WTC11 (cell line): ENCODE results near the gene IFFO2. TPM values are rescaled to one million over a fixed set of nuclear protein-coding genes. Genes with fewer than 3 reads are reported as not detected.

Experiments used
- ATAC-seq: fragments of 200-7000 bp; cut with Tn5 transposase; 2 replicates; pipeline ENCODE4 v1.10.0; 2021; ENCODE audit warnings: mild to moderate bottlenecking, moderate library complexity
- CTCF ChIA-PET: fragments of 300-600 bp; sonication (Branson Sonifier 250); formaldehyde crosslinking; loops from one replicate; lab custom pipeline; 2021; ENCODE audit warnings: antibody characterized with exemption; lab: Charles Lee
- POLR2A ChIA-PET: fragments of 350-600 bp; sonication (Branson Sonifier 250); formaldehyde crosslinking; loops from one replicate; lab custom pipeline; 2021; ENCODE audit warnings: antibody characterized with exemption; lab: Charles Lee
- DNase-seq: peaks from one replicate; pipeline ENCODE4 v3.0.0; 2021; ENCODE audit warnings: low spot score
- H3K27ac Mint-ChIP-seq: 2 replicates; pipeline ENCODE4 v1.8.0; 2021; ENCODE audit warnings: mixed read lengths
- H3K27me3 Mint-ChIP-seq: 2 replicates; pipeline ENCODE4 v1.8.0; 2021; ENCODE audit warnings: low read depth, mild to moderate bottlenecking, moderate library complexity, mixed read lengths
- H3K36me3 Mint-ChIP-seq: 2 replicates; pipeline ENCODE4 v1.8.0; 2021; ENCODE audit warnings: mixed read lengths
- H3K4me1 Mint-ChIP-seq: 2 replicates; pipeline ENCODE4 v1.8.0; 2022; ENCODE audit warnings: mixed read lengths
- H3K4me3 Mint-ChIP-seq: 2 replicates; pipeline ENCODE4 v1.8.0; 2021; ENCODE audit warnings: mild to moderate bottlenecking, moderate library complexity, mixed read lengths
- H3K9me3 Mint-ChIP-seq: 2 replicates; pipeline ENCODE4 v1.8.0; 2021; ENCODE audit warnings: mixed read lengths
- AR ChIP-seq: fragments of 250-450 bp; sonication (Bioruptor Pico); IDR thresholded peaks from 2 replicates; pipeline ENCODE4 v1.9.0; 2021; ENCODE audit warnings: mild to moderate bottlenecking
- ATF1 ChIP-seq: sonication (generic); formaldehyde crosslinking; IDR thresholded peaks from 2 replicates; pipeline ENCODE4 v1.8.1; 2023; ENCODE audit warnings: mild to moderate bottlenecking, moderate library complexity, missing genetic modification reagents
- ATF3 ChIP-seq: sonication (generic); formaldehyde crosslinking; conservative IDR thresholded peaks from 2 replicates; pipeline ENCODE4 v1.8.1; 2022; ENCODE audit warnings: mild to moderate bottlenecking, missing genetic modification reagents
- ATF6 ChIP-seq: sonication (generic); formaldehyde crosslinking; IDR thresholded peaks from 2 replicates; pipeline ENCODE4 v1.8.1; 2023; ENCODE audit warnings: mild to moderate bottlenecking, missing genetic modification reagents
- ELF4 ChIP-seq: sonication (generic); formaldehyde crosslinking; IDR thresholded peaks from 2 replicates; pipeline ENCODE4 v1.8.1; 2022; ENCODE audit warnings: low read depth, mild to moderate bottlenecking, moderate library complexity, missing genetic modification reagents
- FOXP1 ChIP-seq: sonication (generic); formaldehyde crosslinking; IDR thresholded peaks from 2 replicates; pipeline ENCODE4 v1.8.0; 2022; ENCODE audit warnings: missing genetic modification reagents, mild to moderate bottlenecking, moderate library complexity, borderline replicate concordance
- FOXP4 ChIP-seq: sonication (generic); formaldehyde crosslinking; IDR thresholded peaks from 2 replicates; pipeline ENCODE4 v1.8.0; 2022; ENCODE audit warnings: mild to moderate bottlenecking, missing genetic modification reagents
- GTF2I ChIP-seq: fragments of 250-450 bp; sonication (Bioruptor Pico); conservative IDR thresholded peaks from 2 replicates; pipeline ENCODE4 v1.4.0; 2021; ENCODE audit warnings: mild to moderate bottlenecking
- HMGA2 ChIP-seq: fragments of 250-450 bp; sonication (Bioruptor Pico); IDR thresholded peaks from 2 replicates; pipeline ENCODE4 v1.4.0; 2021; ENCODE audit warnings: mild to moderate bottlenecking, moderate library complexity
- MAX ChIP-seq: sonication (generic); formaldehyde crosslinking; IDR thresholded peaks from 2 replicates; pipeline ENCODE4 v1.8.0; 2022; ENCODE audit warnings: mild to moderate bottlenecking, missing genetic modification reagents
- MXD4 ChIP-seq: fragments of 250-450 bp; sonication (Bioruptor Pico); IDR thresholded peaks from 2 replicates; pipeline ENCODE4 v1.8.0; 2021; ENCODE audit warnings: mild to moderate bottlenecking, moderate library complexity, borderline replicate concordance
- RELA ChIP-seq: sonication (generic); formaldehyde crosslinking; IDR thresholded peaks from 2 replicates; pipeline ENCODE4 v1.8.1; 2022; ENCODE audit warnings: missing genetic modification reagents, mild to moderate bottlenecking, borderline replicate concordance
- SOX15 ChIP-seq: fragments of 250-450 bp; sonication (Bioruptor Pico); IDR thresholded peaks from 2 replicates; pipeline ENCODE4 v1.9.0; 2021; ENCODE audit warnings: mild to moderate bottlenecking
- TP53 ChIP-seq: sonication (generic); formaldehyde crosslinking; IDR thresholded peaks from 2 replicates; pipeline ENCODE4 v1.8.1; 2023; ENCODE audit warnings: mild to moderate bottlenecking, missing genetic modification reagents
- ZBTB21 ChIP-seq: sonication (generic); formaldehyde crosslinking; IDR thresholded peaks from 2 replicates; pipeline ENCODE4 v1.8.1; 2023; ENCODE audit warnings: mild to moderate bottlenecking, missing genetic modification reagents, borderline replicate concordance
- ZNF121 ChIP-seq: sonication (generic); formaldehyde crosslinking; IDR thresholded peaks from 2 replicates; pipeline ENCODE4 v1.8.0; 2023; ENCODE audit warnings: missing genetic modification reagents
- total RNA-seq: library from RNA; stranded (reverse); gene quantifications from 3 replicates; pipeline ENCODE4 v1.2.3, GENCODE V29; 2021
- TF ChIP-seq, protein P1 (sequence below): sonication (generic); formaldehyde crosslinking; IDR thresholded peaks from 2 replicates; pipeline ENCODE4 v1.8.0; 2023; ENCODE audit warnings: mild to moderate bottlenecking, missing genetic modification reagents

Gene IFFO2
- total RNA-seq, 1 experiment from 2014 or later = 8.1 TPM

GRCh38 chr1:18955441-18956192, 859 bp downstream of the IFFO2 start:
- CTCF ChIA-PET = interaction anchor here (1.2 to 4.6 kb wide), 7 partner anchors 9 to 116 kb away, joined by 3 to 47 read pairs (median 5); partner anchors contain the start of gene ALDH4A1
- POLR2A ChIA-PET = interaction anchor here (0.7 to 2.0 kb wide), 7 partner anchors 8 to 91 kb away, joined by 3 to 12 read pairs (median 4); partner anchors contain the start of gene ALDH4A1
- no peaks in the 10 kb centered on the region for H3K36me3 Mint-ChIP-seq
- peak; percentile 69 for DNase-seq
- H3K27me3 Mint-ChIP-seq = peaks cover 53% of the 10 kb centered on the region
- H3K4me3 Mint-ChIP-seq = peak overlapping the region; percentile 64
- peak; percentile 97 for TF ChIP-seq ZNF121
- peak; percentile 39; the same call in 1 of the 2 replicates for TF ChIP-seq FOXP1 (CRISPR knock-in tag)
- TF ChIP-seq HMGA2 (CRISPR knock-in tag) = no peak
- 0 out of 2 replicates have a peak, but pooled peaks have one; percentile 49 for TF ChIP-seq ZBTB21 (CRISPR knock-in tag)
- 0 out of 2 replicates have a peak, but pooled peaks have one; percentile 19 for TF ChIP-seq GTF2I (CRISPR knock-in tag)
- TF ChIP-seq ELF4 (CRISPR knock-in tag) = no peak
- TF ChIP-seq, protein P1, sequence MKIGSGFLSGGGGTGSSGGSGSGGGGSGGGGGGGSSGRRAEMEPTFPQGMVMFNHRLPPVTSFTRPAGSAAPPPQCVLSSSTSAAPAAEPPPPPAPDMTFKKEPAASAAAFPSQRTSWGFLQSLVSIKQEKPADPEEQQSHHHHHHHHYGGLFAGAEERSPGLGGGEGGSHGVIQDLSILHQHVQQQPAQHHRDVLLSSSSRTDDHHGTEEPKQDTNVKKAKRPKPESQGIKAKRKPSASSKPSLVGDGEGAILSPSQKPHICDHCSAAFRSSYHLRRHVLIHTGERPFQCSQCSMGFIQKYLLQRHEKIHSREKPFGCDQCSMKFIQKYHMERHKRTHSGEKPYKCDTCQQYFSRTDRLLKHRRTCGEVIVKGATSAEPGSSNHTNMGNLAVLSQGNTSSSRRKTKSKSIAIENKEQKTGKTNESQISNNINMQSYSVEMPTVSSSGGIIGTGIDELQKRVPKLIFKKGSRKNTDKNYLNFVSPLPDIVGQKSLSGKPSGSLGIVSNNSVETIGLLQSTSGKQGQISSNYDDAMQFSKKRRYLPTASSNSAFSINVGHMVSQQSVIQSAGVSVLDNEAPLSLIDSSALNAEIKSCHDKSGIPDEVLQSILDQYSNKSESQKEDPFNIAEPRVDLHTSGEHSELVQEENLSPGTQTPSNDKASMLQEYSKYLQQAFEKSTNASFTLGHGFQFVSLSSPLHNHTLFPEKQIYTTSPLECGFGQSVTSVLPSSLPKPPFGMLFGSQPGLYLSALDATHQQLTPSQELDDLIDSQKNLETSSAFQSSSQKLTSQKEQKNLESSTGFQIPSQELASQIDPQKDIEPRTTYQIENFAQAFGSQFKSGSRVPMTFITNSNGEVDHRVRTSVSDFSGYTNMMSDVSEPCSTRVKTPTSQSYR = 0 out of 2 replicates have a peak, but pooled peaks have one; percentile 55
- TF ChIP-seq TP53 = peak; percentile 56; the same call in 1 of the 2 replicates
- no peak for TF ChIP-seq MXD4 (CRISPR knock-in tag)
- TF ChIP-seq MAX (CRISPR knock-in tag) = no peak
- TF ChIP-seq FOXP4 (CRISPR knock-in tag) = peak; percentile 31; the same call in 1 of the 2 replicates
- TF ChIP-seq AR (CRISPR knock-in tag) = no peak
- TF ChIP-seq, all 79 proteins: peak for 7
- no peak overlapping the region for H3K27ac Mint-ChIP-seq
- ATAC-seq = peak; percentile 2
- no peaks in the 10 kb centered on the region for H3K9me3 Mint-ChIP-seq
- H3K4me1 Mint-ChIP-seq = peaks cover 21% of the 10 kb centered on the region

GRCh38 chr1:18955131-18955440, 1.4 kb downstream of the IFFO2 start:
- H3K4me3 Mint-ChIP-seq = peak overlapping the region; percentile 64
- no peak for ATAC-seq
- POLR2A ChIA-PET = interaction anchor here (1.1 kb wide), 1 partner anchor 55 kb away, joined by 3 read pairs; no protein-coding TSS in a partner anchor
- H3K4me1 Mint-ChIP-seq = peaks cover 26% of the 10 kb centered on the region
- no peaks in the 10 kb centered on the region for H3K36me3 Mint-ChIP-seq
- H3K27me3 Mint-ChIP-seq = peaks cover 48% of the 10 kb centered on the region
- CTCF ChIA-PET = interaction anchor here (1.3 to 4.6 kb wide), 5 partner anchors 9 to 116 kb away, joined by 4 to 47 read pairs (median 13); no protein-coding TSS in a partner anchor
- no peaks in the 10 kb centered on the region for H3K9me3 Mint-ChIP-seq
- TF ChIP-seq RELA = no peak
- TF ChIP-seq ATF3 (CRISPR knock-in tag) = no peak
- TF ChIP-seq SOX15 (CRISPR knock-in tag) = no peak
- no peak for TF ChIP-seq ATF6 (CRISPR knock-in tag)
- no peak for TF ChIP-seq ATF1
- no peak for DNase-seq
- H3K27ac Mint-ChIP-seq = no peak overlapping the region
